ENCODE results near the gene PLCD4.

Gene PLCD4

GRCh38 chr2:218664653-218665052, 57.0 kb downstream of the PLCD4 start:
- DNase-seq (ENCODE audit: low read depth) = no peak

- DNase-seq (ENCODE audit: low read depth) = no peak
These were observed 63.5 kb downstream of the PLCD4 start for GRCh38 chr2:218671097-218671653.

- DNase-seq (ENCODE audit: low read depth) = peak; percentile 90
These were observed 64.2 kb downstream of the PLCD4 start, which contains the start of the genes RNF25 and STK36 for GRCh38 chr2:218671654-218672566. Gene RNF25 (minus strand): TSS chr2:218672002. CDS start chr2:218671970, 32 bp downstream. Gene STK36 (plus strand): TSS chr2:218672086. CDS start chr2:218672830, 744 bp downstream.

DNA sequence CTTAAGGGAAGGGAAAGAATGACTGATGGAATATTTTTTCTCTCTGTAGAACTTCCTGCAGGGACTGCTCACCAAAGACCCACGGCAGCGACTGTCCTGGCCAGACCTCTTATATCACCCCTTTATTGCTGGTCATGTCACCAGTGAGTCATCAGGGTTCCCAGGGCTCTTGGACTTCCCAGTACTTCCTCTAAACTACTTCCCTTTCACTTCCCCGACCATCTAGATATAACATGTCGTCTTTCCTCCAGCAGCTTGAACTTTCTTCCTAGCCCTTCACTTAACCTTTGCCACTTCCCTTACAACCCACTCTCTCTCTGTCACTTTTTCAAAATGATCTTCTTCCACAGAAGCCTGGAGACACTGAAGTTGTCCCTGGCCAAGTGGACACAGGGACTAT, 71.4 kb downstream of the PLCD4 start:
- DNase-seq (ENCODE audit: low read depth) = no peak

DNA sequence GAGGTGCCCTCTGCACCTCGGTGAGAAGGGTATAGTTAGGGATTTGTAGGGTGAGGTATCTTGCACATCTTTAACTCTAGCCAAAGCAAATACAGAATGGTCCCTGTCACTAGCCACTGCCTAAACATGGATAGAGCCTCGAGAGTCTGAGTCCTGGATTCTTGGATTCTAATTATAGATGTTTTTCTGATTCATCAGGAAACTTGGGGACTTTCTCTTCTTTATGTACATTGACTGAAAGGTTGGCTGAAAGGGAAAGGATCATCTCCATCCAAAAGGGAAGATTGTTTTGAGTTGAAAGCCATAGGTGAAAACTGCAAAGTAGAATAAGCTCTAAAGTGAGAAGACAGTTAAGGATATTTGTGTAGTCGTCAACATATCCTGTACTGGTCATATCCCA, 72.4 kb downstream of the PLCD4 start:
- DNase-seq (ENCODE audit: low read depth) = no peak
